ENCODE data around the gene TRAPPC10.

DNA sequence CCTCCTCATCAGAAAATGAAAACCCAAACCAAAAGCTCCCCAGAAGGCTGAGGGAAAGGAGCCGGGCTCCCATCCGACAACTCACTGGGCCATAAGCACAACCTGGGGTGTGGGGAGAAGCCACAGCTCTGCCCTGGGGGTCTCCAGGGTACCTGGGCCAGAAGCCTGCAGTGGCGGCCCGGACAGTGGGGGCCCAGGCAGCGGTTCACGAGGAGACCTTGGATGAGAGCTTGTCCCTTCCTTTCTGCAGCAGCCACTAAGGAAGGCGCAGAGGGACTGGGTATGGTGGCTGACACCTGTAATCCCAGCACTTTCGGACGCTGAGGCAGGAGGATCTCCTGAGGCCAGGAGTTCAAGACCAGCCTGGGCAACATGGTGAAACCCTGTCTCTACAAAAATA, 17.5 kb upstream of the TRAPPC10 start:
- no peak for TF ChIP-seq FOXM1 (IDR thresholded peaks at IDR 0.05; ENCODE audit: low read depth, low read length)
- no peak for TF ChIP-seq MTA3 (IDR thresholded peaks at IDR 0.05; ENCODE audit: borderline replicate concordance, low read length)
- no peak for TF ChIP-seq EZH2 (IDR thresholded peaks at IDR 0.05; ENCODE audit: borderline replicate concordance, control insufficient read depth, low read depth, low read length)
- no peak for TF ChIP-seq FOS (IDR thresholded peaks at IDR 0.05; ENCODE audit: borderline replicate concordance, extremely low read depth, insufficient read length)
- TF ChIP-seq, protein P1, sequence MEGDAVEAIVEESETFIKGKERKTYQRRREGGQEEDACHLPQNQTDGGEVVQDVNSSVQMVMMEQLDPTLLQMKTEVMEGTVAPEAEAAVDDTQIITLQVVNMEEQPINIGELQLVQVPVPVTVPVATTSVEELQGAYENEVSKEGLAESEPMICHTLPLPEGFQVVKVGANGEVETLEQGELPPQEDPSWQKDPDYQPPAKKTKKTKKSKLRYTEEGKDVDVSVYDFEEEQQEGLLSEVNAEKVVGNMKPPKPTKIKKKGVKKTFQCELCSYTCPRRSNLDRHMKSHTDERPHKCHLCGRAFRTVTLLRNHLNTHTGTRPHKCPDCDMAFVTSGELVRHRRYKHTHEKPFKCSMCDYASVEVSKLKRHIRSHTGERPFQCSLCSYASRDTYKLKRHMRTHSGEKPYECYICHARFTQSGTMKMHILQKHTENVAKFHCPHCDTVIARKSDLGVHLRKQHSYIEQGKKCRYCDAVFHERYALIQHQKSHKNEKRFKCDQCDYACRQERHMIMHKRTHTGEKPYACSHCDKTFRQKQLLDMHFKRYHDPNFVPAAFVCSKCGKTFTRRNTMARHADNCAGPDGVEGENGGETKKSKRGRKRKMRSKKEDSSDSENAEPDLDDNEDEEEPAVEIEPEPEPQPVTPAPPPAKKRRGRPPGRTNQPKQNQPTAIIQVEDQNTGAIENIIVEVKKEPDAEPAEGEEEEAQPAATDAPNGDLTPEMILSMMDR (IDR thresholded peaks at IDR 0.05 in 2 of 3, conservative IDR thresholded peaks at IDR 0.05 in 1 of 3; ENCODE audit: control insufficient read depth in 2 of 3, extremely low read depth in 1 of 3, insufficient read depth in 1 of 3, low read depth in 3 of 3, low read length in 3 of 3) = no peak
- no peak for TF ChIP-seq CHD1 (IDR thresholded peaks at IDR 0.05; ENCODE audit: low read depth, low read length)
- TF ChIP-seq, protein P2, sequence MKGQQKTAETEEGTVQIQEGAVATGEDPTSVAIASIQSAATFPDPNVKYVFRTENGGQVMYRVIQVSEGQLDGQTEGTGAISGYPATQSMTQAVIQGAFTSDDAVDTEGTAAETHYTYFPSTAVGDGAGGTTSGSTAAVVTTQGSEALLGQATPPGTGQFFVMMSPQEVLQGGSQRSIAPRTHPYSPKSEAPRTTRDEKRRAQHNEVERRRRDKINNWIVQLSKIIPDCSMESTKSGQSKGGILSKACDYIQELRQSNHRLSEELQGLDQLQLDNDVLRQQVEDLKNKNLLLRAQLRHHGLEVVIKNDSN (IDR thresholded peaks at IDR 0.05; ENCODE audit: borderline replicate concordance, extremely low read length, insufficient read depth, low read depth, low read length) = no peak
- no peak for TF ChIP-seq NRF1 (conservative IDR thresholded peaks at IDR 0.05; ENCODE audit: low read depth, low read length)
- TF ChIP-seq HDAC2 (IDR thresholded peaks at IDR 0.05) = no peak
- TF ChIP-seq ZNF207 (IDR thresholded peaks at IDR 0.05; ENCODE audit: borderline replicate concordance) = no peak
- TF ChIP-seq HDAC6 (IDR thresholded peaks at IDR 0.05; ENCODE audit: unreplicated experiment) = no peak

All from GM12878 (cell line).